GM21381 (cell line): ENCODE data around the gene PALM.

Experiments
- ATAC-seq: cut with Tn5 transposase; IDR thresholded peaks from one replicate; pipeline ENCODE4 v1.9.1; 2021; ENCODE audit warnings: mild to moderate bottlenecking, moderate library complexity; ENCODE audit not compliant: unreplicated experiment

The PALM gene

DNA sequence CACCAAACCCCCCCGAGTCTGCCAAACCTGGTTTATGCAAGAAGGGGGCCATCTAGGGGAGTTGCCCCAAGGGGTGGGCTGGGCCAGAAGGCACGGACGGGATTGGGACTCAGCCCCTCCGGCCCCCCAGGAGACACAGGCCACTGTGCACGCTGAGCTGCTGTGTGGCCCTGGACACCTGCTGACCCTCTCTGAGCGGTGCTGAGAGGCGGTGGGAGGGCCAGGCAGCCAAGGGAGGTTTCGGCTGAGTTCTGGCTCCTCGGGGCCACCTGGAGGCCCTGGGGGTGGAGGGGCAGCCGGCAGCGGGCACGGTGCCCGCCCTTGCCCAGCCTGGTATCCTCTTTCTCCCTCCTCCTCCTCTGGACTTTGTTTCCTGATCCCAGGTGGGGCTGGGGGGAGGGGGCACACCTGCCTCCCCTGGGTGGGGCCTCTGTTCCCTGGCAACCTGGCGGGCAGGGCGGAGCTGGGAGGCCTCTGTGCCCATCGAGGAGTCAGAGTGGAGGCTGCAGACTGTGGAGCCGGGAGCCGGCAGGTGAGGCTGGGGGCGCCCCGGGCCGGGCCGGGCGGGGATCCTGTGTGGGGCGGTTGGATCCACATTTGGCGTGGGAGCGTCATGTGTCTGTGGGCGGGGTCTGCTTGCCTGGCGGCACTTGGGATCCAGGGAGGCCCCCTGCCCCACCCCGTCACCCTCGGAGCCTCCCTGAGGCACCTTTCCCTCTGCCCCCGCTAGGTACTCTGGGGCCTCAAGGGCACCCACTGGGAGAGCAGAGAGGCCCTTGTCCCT lies 42.1 kb downstream of the PALM start, which contains the start of gene MISP:
Gene MISP, plus strand, starts transcription at position 473 of the 784 bp plus-strand sequence. CDS start 5,835 bp downstream, outside the sequence.
- no peak for ATAC-seq

DNA sequence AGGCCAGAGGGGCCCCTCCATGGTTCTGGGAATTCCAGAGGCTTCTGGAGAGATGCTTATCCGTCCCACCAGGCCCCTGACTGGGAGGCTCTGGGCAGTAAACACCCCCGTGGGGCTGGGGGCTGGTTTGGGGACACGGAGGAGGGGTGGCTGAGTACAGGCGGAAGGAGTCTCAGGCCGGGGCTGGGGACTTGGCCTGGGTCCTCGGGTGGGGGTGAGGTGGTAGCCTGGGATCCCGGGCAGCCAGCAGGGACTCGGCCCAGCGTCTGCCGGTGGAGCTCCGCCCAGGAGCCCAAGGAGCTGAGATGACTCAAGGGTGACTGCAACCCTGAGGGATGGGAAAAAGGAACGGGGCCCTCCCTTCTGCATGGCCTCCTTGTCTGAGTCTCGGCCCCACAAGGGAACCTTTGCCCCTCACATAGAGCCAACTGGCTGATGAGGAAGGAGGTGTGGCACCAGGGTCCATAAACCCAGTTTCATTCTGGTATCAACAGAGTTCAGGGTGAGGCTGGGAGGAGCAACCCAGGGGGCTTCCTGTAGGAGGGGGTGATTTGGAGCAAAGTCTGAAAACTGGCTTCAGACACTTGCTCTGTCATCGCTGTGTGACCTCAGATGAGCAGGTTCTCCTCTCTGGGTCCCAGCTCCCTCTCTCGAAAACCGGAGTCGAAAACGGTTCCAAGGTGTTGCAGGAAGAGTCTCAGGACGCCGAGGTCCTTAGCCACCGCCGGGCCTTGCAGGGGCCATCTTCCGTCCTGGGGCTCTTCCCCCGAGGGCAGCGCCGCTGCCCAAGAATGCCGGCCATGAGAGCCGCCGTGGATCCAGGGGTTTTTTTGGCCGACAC lies 43.0 kb downstream of the PALM start:
- no peak for ATAC-seq

DNA sequence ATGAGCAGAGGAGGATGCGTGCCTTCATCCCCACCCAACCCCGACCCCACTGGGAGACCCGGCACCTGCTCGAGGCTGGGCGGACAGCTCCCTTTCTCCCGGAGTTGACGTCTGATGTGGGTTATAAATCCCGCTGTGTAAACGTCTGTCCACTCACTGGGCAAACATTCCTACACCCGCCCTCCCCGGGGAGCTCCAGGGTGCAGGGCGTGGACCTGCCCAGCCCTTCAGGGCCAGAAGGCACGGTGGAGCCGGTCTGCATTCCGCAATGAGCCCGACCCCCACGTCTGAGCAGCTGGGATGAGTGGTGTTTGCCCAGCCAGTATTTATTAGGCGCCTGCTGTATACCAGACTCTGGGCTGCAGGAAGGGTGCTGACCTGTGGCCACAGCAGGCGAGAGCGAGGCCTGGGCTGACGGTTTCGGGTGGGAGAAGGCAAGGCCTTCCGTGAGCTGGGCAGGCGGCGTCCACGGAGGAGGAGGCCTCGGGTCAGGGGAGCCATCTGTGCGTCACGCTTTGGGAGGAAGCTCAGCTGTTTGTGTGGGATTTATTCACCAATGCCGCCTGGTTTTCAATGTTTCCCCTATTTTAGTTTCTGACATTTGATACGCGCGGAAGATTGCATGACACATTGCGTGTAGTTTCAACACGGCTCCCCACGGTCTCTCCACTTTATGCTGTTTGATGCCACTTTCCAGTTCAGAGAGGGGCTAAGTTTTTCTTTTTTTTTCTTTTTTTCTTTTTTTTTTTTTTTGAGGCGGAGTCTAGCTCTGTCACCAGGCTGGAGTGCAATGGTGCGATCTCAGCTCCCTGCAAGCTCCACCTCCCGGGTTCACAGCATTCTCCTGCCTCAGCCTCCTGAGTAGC lies 44.1 kb downstream of the PALM start:
- no peak for ATAC-seq

DNA sequence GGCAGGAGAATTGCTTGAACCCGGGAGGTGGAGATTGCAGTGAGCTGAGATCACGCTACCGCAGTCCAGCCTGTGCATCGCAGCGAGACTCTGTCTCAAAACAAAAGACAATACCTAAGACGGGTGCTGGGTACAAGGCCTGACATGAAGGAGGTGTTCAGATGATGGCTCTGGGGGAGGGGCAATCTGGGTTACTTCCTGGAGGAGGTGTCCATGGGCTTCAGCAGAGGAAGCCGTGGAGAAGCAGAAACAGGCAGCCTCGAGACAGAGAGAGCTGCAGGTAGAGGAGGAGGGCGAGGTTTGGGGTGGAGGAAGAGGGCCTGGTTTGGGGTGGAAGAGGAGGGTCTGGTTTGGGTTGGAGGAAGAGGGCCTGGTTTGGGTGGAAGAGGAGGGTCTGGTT lies 45.8 kb downstream of the PALM start:
- ATAC-seq = no peak

DNA sequence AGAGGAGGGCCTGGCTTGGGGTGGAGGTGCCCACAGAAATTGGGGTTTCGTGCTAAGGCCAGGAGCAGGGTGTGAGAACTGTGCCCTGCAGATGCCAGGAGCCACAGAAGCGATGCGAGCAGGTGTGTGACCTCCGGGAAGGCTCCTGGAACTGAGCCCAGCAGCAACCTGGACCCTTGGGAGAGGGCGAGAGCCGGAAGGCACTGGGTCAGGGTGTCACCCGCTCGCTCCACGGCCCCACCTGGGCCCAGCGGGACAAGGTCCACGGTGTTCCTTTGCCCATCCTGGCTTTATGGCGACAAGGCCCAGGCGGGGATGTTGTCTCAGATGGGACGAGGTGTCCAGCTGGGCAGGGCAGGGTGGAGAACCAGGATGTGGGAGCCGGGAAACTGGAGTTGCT lies 46.3 kb downstream of the PALM start:
- ATAC-seq = no peak

DNA sequence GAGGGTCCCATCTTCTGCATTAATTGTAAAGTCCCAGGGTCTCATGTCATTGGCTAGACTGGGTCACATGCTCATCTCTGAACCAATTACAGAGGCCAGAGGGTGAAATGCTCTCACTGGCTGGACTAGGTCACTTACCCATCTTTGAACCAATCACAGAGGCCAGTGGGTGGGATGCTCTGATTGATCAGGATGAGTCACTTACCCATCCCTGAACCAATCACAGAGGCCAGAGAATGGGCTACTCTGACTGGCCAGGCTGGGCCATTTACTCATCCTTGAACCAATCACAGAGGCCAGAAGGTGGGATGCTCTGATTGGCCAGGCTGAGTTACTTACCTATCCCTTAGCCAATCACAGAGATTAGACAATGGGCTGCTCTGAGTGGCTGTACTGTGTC lies 47.5 kb downstream of the PALM start:
- no peak for ATAC-seq

DNA sequence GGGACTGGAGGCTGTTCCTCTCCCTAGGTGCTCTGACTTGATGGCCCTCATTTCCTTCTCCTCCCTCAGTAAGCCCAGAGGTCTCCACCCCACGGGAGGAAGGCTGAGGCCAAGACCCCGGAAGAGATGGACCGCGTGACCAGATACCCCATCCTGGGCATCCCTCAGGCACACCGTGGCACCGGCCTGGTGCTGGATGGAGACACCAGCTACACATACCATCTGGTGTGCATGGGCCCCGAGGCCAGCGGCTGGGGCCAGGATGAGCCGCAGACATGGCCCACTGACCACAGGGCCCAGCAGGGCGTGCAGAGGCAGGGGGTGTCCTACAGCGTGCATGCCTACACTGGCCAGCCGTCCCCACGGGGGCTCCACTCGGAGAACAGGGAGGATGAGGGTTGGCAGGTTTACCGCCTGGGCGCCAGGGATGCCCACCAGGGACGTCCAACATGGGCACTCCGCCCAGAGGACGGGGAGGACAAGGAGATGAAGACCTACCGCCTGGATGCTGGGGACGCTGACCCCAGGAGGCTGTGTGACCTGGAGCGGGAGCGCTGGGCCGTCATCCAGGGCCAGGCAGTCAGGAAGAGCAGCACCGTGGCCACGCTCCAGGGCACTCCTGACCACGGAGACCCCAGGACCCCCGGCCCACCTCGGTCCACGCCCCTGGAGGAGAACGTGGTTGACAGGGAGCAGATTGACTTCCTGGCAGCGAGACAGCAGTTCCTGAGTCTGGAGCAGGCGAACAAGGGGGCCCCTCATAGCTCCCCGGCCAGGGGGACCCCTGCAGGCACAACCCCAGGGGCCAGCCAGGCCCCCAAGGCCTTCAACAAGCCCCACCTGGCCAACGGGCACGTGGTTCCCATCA lies 48.3 kb downstream of the PALM start:
- no peak for ATAC-seq

DNA sequence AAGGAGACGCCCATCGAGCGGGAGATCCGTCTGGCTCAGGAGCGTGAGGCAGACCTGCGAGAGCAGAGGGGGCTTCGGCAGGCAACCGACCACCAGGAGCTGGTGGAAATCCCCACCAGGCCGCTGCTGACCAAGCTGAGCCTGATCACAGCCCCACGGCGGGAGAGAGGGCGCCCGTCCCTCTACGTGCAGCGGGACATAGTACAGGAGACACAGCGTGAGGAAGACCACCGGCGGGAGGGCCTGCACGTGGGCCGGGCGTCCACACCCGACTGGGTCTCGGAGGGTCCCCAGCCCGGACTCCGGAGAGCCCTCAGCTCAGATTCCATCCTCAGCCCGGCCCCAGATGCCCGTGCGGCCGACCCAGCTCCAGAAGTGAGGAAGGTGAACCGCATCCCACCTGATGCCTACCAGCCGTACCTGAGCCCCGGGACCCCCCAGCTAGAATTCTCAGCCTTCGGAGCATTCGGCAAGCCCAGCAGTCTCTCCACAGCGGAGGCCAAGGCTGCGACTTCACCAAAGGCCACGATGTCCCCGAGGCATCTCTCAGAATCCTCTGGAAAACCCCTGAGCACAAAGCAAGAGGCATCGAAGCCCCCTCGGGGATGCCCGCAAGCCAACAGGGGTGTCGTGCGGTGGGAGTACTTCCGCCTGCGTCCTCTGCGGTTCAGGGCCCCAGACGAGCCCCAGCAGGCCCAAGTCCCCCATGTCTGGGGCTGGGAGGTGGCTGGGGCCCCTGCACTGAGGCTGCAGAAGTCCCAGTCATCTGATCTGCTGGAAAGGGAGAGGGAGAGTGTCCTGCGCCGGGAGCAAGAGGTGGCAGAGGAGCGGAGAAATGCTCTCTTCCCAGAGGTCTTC lies 49.3 kb downstream of the PALM start:
- no peak for ATAC-seq

DNA sequence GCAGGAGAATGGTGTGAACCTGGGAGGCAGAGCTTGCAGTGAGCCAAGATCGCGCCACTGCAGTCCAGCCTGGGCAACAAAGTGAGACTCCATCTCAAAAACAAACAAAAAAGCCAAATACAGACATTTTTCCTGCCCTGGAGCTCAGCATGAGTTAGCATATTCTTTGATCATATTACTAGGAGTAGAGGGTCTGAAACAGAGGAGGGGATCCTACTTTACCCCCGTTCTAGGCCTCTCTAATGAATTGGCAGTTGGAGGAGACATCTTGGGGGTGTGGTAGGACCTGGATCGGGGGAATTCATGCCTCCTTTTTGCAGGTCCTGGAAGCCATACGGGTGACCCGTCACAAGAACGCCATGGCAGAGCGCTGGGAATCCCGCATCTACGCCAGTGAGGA lies 54.4 kb downstream of the PALM start:
- ATAC-seq = no peak

DNA sequence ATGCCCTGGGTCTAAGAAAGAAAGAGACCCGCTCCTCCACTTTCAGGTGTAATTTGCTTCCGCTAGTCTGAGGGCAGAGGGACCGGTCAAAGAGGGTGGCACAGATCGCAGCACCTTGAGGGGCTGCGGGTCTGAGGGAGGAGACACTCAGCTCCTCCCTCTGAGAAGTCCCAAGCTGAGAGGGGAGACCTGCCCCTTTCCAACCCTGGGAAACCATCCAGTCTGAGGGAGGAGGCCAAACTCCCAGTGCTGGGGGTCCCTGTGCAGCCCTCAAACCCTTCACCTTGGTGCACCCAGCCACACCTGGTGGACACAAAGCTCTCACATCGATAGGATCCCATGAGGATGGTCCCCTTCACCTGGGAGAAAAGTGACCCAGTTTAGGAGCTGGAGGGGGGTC lies 55.1 kb downstream of the PALM start:
- ATAC-seq = no peak

DNA sequence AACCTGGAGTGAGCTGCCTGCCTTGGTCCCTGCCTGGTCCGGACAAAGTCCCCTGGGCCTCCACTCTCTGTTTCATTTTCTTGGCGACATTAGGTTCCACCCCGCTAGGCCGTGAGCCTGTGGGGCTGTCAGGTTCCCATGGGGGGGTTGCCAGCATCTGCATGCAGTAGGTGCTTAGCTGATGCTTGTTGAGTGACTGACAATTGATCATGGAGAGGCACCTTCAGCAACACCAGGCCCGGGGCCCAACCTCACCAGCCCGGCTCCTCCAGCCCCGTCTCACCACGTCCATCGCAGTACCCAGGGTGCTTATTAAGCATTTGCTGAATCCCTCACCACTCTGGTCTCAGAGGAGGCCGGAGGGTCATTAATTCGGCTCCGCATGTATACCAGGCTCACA lies 55.6 kb downstream of the PALM start:
- no peak for ATAC-seq

DNA sequence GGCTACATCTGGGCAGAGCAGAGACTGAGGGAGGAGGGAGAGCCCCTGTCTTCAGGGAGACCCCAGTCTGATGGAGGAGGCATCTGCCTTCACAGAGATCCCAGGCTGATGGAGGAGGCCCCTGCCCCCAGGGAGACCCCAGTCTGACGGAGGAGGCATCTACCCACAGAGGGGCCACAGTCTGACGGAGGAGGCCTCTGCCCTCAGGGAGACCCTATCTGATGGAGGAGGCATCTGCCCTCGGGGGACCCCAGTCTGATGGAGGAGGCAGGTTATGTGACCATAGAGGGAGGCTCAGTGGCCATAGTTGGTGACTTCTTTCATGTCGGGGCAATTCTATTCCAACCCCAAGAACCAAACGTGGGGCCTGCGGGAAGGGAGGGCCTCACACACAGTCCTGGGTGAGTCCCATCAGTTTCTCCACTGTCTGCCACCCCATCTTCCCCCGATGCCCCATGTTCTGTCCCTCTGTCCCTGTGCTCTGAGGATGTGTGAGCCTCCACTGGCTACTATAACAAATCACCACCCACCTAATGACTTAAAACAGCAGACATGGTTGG lies 56.5 kb downstream of the PALM start:
- ATAC-seq = no peak

DNA sequence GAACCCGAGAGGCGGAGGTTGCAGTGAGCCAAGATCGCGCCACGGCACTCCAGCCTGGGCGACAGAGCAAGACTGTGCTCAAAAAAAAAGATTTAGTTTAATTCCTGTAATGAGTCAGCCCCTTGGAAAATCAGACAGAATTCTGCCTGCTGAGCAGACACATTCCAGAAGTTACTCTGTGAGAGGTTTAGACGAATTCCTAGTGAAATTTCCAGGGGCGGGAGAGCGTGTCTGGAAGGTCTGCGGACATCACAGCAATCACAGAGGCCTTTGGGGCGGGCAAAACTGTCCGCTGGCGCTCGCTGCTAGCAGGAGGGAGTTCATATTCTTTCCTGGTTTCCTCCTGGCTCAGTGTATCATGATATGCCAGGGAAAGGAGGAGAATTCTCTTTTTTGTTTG lies 59.7 kb downstream of the PALM start:
- no peak for ATAC-seq

DNA sequence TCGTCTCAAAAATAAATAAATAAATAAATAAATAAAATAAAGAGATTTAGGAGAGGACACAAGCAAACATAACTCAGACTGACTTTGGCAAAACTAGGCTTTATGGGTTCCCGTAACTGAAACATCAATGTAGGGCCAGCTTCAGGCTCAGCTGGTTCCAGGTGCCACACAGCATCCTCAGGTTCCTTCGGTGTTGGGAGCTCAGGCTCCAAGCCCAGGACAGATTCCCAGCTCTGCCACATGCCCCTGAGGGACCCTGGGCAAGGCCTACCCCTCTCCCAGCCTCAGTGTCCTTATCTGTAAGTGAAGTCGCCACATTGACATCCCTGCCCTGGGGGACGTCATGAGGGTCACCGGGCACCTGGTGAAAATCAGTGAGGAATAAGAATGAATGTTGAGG lies 60.9 kb downstream of the PALM start:
- no peak for ATAC-seq

DNA sequence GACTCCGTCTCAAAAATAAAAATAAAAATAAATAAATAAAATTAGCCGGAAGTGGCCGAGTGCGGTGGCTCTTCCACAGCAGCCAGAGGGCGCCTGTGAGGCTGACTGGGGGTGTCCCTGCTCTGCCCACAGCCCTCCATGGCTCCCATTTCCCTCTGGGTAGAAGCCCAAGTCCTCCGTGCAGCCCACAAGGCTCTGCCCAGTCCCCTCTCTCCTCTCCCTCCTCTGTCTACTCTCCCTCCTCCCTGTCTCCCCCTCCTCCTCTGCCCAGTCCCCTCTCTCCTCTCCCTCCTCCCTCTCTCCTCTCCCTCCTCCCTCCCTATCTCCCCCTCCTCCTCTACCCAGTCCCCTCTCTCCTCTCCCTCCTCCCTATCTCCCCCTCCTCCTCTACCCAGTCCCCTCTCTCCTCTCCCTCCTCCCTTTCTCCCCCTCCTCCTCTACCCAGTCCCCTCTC lies 62.6 kb downstream of the PALM start:
- ATAC-seq = no peak

DNA sequence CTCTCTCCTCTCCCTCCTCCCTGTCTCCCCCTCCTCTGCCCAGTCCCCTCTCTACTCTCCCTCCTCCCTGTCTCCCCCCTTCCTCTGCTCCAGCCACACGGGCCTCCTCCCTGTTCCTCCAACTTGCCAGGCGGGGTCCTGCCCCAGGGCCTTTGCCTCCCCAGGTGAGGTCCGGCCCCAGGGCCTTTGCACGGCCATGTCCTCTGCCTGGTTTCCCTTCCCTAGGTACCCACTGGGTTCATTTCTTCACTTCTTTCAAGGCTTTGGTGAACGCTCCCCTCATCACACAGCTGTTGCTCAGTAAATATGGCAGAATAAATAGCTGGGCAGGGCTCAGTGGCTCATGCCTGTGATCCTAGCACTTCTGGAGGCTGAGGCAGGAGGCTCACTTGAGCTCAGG lies 63.3 kb downstream of the PALM start:
- no peak for ATAC-seq

DNA sequence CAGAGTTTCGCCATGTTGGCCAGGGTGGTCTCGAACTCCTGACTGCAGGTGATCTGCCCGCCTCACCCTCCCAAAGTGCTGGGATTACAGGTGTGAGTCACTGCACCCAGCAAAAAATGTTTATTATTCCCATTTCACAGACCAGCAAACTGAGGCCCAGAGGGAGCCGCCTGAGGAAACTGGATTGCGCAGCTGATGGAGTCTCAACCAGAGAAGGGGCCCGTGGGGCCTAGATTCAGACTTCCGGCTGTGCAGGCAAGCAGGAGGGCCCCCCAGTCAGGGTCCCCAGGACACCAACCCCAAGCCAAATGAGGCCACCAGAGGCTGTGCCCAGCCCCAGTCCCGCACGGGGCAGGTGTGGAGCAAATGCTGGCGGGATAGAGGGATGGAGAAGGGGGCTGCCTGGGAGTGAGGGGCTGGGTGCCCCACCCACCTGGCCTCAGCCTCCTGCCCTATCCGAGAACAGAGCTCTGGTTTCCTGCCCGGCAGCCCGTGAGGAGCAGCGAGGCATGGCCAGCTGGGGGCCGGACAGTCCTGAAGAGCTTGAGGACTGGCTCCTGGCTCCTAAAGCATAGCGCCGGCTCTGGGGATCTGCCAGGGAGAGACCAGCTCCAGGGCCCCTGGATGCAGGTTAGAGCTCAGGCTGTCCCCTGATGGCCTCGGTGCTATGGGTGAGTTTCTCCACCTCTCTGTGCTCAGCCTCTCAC lies 64.1 kb downstream of the PALM start:
- no peak for ATAC-seq

DNA sequence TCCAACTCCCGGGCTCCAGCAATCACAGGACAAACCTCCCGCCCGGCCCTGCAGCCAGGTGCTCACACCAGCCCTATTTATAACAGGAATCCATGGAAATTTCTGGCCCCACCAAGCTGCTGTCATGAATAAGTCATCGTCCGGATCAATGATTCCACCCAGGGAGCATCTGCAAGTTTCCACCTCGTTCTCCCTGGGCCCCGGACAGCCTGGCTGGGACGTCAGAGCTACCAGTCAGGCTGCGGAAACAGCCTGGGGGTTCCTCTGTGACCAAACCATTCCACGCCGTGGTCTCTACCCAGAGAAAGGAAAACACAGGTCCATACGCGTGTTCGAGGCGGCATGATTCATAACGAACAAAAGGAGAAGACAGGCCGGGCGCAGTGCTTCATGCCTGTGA lies 67.8 kb downstream of the PALM start:
- no peak for ATAC-seq
